Measurements from ENCODE around the gene INPP4B.

- TF ChIP-seq POLR2A (IDR thresholded peaks at IDR 0.05) = no peak
- TF ChIP-seq, protein P1, sequence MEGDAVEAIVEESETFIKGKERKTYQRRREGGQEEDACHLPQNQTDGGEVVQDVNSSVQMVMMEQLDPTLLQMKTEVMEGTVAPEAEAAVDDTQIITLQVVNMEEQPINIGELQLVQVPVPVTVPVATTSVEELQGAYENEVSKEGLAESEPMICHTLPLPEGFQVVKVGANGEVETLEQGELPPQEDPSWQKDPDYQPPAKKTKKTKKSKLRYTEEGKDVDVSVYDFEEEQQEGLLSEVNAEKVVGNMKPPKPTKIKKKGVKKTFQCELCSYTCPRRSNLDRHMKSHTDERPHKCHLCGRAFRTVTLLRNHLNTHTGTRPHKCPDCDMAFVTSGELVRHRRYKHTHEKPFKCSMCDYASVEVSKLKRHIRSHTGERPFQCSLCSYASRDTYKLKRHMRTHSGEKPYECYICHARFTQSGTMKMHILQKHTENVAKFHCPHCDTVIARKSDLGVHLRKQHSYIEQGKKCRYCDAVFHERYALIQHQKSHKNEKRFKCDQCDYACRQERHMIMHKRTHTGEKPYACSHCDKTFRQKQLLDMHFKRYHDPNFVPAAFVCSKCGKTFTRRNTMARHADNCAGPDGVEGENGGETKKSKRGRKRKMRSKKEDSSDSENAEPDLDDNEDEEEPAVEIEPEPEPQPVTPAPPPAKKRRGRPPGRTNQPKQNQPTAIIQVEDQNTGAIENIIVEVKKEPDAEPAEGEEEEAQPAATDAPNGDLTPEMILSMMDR (IDR thresholded peaks at IDR 0.05) = no peak
Observed at GRCh38 chr4:142583708-142584107, 262.4 kb downstream of the INPP4B start.

Measured in breast epithelium (tissue), 3 donors.